Measurements from ENCODE around the gene REXO1. TPM values are rescaled to one million over a fixed set of nuclear protein-coding genes. Genes with fewer than 3 reads are reported as not detected.

REXO1 gene
- polyA plus RNA-seq, 3 donors, result 2.8 to 60.8 (median 3.0) TPM

GRCh38 chr19:1854542-1855039, 6.3 kb upstream of the REXO1 start:
- Histone ChIP-seq H3K79me2 (ENCODE audit: insufficient read depth, low read length) (peaks cover 86% of the 10 kb centered on the region), H3K27me3 (ENCODE audit: control insufficient read depth in 2 of 2, insufficient read depth in 2 of 2, low read length in 2 of 2) (no peaks in the 10 kb centered on the region), H3K4me1 (ENCODE audit: control insufficient read depth in 1 of 2, insufficient read depth in 2 of 2, low read length in 2 of 2) (peaks cover 67 to 81% of the 10 kb centered on the region in 2 donors), H3K4me2 (replicated peaks; ENCODE audit: extremely low read depth, low read length, poor library complexity, severe bottlenecking) (peak overlapping the region; percentile 92), H4K20me1 (ENCODE audit: insufficient read depth, low read length) (peaks cover 77% of the 10 kb centered on the region), H3K9ac (ENCODE audit: insufficient read depth, low read length, poor library complexity, severe bottlenecking) (peak overlapping the region; percentile 89), H3K4me3 (replicated peaks in 1 of 3; ENCODE audit: low read depth in 2 of 3, low read length in 3 of 3) (peak overlapping the region in 2 of 3 experiments; percentile 36 to 97), H3K27ac (ENCODE audit: low read depth in 1 of 2, low read length in 2 of 2) (peak overlapping the region; percentile 62 to 92), H3K9me3 (replicated peaks in 1 of 2; ENCODE audit: control insufficient read depth in 1 of 2, insufficient read depth in 1 of 2, low read length in 2 of 2) (no peaks in the 10 kb centered on the region), H2AFZ (ENCODE audit: insufficient read depth, low read depth, low read length, poor library complexity, severe bottlenecking) (no peak overlapping the region), H3K36me3 (replicated peaks in 1 of 2; ENCODE audit: control insufficient read depth in 1 of 2, insufficient read depth in 2 of 2, low read length in 2 of 2) (peaks cover 0 to 2% of the 10 kb centered on the region in 2 donors)
- WGBS (ENCODE audit: insufficient coverage), result 78% methylated on average over 37 of the region's 37 CpGs
- peak overlapping the region; percentile 86 to 95 (median 92) for H3K27ac Mint-ChIP-seq
- peaks cover 2 to 11% of the 10 kb centered on the region in 2 donors for H3K36me3 Mint-ChIP-seq
- intact Hi-C loops (cut with micrococcal nuclease), result no loop called here
- no peaks in the 10 kb centered on the region for H3K9me3 Mint-ChIP-seq
- no peak for DNase-seq
- H3K4me3 Mint-ChIP-seq, result peak overlapping the region; percentile 71 to 83
- peaks cover 4 to 9% (median 7%) of the 10 kb centered on the region in 3 donors for H3K27me3 Mint-ChIP-seq (ENCODE audit: low read depth in 3 of 3)
- peaks cover 54% of the 10 kb centered on the region for H3K4me1 Mint-ChIP-seq
- no peak for TF ChIP-seq CTCF (IDR thresholded peaks at IDR 0.05)

GRCh38 chr19:1854039-1854541, 5.8 kb upstream of the REXO1 start:
- no peak overlapping the region for H3K4me3 Mint-ChIP-seq

More at GRCh38 chr19:1854039-1854541, 5.8 kb upstream of the REXO1 start:
- peaks cover 62 to 79% of the 10 kb centered on the region in 2 donors for H3K4me1 ChIP-seq (ENCODE audit: control insufficient read depth in 1 of 2, insufficient read depth in 2 of 2, low read length in 2 of 2)
- Mint-ChIP-seq H3K9me3 (no peaks in the 10 kb centered on the region), H3K4me1 (peaks cover 49% of the 10 kb centered on the region), H3K27ac (peak overlapping the region in 2 of 7 donors; percentile 92 to 94), H3K27me3 (ENCODE audit: low read depth in 3 of 3) (peaks cover 2 to 9% (median 7%) of the 10 kb centered on the region in 3 donors), H3K36me3 (peaks cover 2 to 11% of the 10 kb centered on the region in 2 donors)
- H4K20me1 ChIP-seq (ENCODE audit: insufficient read depth, low read length), result peaks cover 74% of the 10 kb centered on the region
- no peaks in the 10 kb centered on the region for H3K27me3 ChIP-seq (ENCODE audit: control insufficient read depth in 2 of 2, insufficient read depth in 2 of 2, low read length in 2 of 2)
- H3K79me2 ChIP-seq (ENCODE audit: insufficient read depth, low read length), result peaks cover 81% of the 10 kb centered on the region
- no peak overlapping the region for H3K9ac ChIP-seq (ENCODE audit: insufficient read depth, low read length, poor library complexity, severe bottlenecking)
- no peak for TF ChIP-seq CTCF (IDR thresholded peaks at IDR 0.05)
- peak overlapping the region in 1 of 3 experiments; percentile 97 for H3K4me3 ChIP-seq (replicated peaks in 1 of 3; ENCODE audit: low read depth in 2 of 3, low read length in 3 of 3)
- H2AFZ ChIP-seq (ENCODE audit: insufficient read depth, low read depth, low read length, poor library complexity, severe bottlenecking), result no peak overlapping the region
- intact Hi-C loops (cut with micrococcal nuclease), result no loop called here
- H3K27ac ChIP-seq (ENCODE audit: low read depth in 1 of 2, low read length in 2 of 2), result no peak overlapping the region
- H3K9me3 ChIP-seq (replicated peaks in 1 of 2; ENCODE audit: control insufficient read depth in 1 of 2, insufficient read depth in 1 of 2, low read length in 2 of 2), result no peaks in the 10 kb centered on the region
- H3K4me2 ChIP-seq (replicated peaks; ENCODE audit: extremely low read depth, low read length, poor library complexity, severe bottlenecking), result peak overlapping the region; percentile 92
- 67% methylated on average over 6 of the region's 16 CpGs for WGBS (ENCODE audit: insufficient coverage)
- peaks cover 0 to 2% of the 10 kb centered on the region in 2 donors for H3K36me3 ChIP-seq (replicated peaks in 1 of 2; ENCODE audit: control insufficient read depth in 1 of 2, insufficient read depth in 2 of 2, low read length in 2 of 2)
- DNase-seq, result no peak

Measured in CD14-positive monocyte (primary cell).